A549 treated with Hydrocortisone at 1 μM for 4 hours (cell line): ENCODE results near the gene PDRG1. TPM values are rescaled to one million over a fixed set of nuclear protein-coding genes. Genes with fewer than 3 reads are reported as not detected.

Source experiments
- total RNA-seq: library from RNA; stranded (reverse); fragments of 200-300 nt; extraction: Qiagen RNA extraction; gene quantifications from 5 replicates; pipeline ENCODE4 v1.2.3, GENCODE V29; 2022

PDRG1 gene
- 28.9 to 32.9 TPM (median 30.7 TPM) in 5 replicates for total RNA-seq

DNA sequence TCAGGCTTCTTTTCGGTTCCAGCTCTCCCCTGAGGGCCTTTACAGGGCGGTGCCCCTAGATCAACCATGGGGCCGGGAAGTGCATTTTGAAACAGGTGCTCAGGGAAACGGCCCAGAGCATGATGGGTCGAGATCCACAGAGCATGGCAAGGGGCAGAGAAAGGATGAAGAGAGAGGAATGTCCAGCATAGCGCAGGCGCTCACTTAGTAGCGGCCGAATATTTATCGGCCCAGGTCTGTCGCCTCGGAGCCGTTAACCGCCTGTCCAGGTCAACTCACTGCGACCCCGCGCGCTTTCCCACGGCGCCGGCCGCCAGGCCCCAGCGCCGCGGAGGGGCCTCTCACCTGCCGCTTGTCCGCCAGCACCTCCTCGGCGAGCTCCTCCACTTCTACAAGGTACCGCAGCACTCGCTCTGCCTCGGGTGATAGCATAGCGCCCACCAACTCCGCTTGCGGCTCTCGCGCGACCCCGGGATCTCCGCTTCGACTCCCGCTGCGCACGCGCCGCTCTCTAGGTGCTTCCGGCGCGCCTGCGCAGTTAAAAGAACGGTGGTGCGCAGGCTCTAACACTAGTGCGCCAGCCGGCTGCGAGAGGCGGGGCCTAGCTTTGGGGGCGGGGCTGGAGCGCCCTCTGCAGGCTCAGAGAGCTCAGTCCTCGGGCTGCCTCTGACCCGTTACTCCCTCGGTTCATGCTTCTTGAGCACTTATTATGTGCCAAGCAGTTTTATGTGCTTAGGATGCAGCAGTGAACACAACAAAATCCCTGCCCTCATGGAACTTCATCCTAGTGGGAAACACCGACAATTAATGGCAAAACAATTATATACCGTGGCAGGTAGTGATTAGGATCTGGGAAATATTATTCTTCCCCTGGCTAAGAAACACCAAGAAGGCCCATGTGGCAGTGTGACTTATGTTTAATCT lies at the start of gene PDRG1:
TSS of gene PDRG1 (minus strand) at position 517 of the 924 bp plus-strand sequence. CDS start at position 432, 85 bp downstream.

DNA sequence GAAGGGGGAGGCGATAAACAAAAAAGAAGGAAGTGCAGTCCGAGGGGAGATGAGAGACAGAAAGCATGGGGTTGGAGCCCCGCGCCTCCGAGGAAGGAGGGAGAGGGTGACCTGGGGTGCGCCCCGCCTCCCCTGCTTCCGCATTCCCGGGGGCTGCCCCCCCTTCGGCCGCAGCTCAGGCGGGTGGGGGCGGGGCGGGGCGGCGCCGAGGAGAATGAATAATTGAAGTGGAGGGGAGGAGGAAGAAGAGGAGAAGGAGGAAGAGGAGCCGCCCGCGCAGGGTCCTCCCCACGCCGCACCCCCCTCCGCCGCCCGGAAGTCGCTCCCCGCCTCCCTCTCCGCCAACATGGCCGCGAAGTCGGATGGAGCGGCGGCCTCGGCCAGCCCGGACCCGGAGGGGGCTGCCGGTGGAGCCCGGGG lies 16.0 kb upstream of the PDRG1 start, which contains the start of gene XKR7:
TSS of gene XKR7 (plus strand) at position 322 of the 420 bp plus-strand sequence. CDS start at position 347, 25 bp downstream.

Other genes starting within 250 kb of the PDRG1 start
- 276 to 351 TPM (median 289 TPM) in 5 replicates for gene BCL2L1, start 229.2 kb downstream of the PDRG1 start, total RNA-seq
- gene TPX2, start 212.8 kb downstream of the PDRG1 start, total RNA-seq = 97.7 to 131 TPM (median 102 TPM) in 5 replicates
- gene MYLK2, start 132.7 kb downstream of the PDRG1 start, total RNA-seq = 0.52 to 0.66 TPM (median 0.58 TPM) in 5 replicates
- 0.20 to 0.42 TPM (median 0.39 TPM) in 5 replicates for gene FOXS1, start 106.4 kb downstream of the PDRG1 start, total RNA-seq
- 0.39 to 1.0 TPM (median 0.83 TPM) in 5 replicates for gene DUSP15, start 81.5 kb downstream of the PDRG1 start, total RNA-seq
- gene TTLL9, start 81.4 kb downstream of the PDRG1 start, total RNA-seq = 0.05 to 0.18 TPM (median 0.08 TPM) in 5 replicates
- 0.01 to 0.02 TPM in 2 of 5 replicates, not detected in the others for gene XKR7, start 16.1 kb upstream of the PDRG1 start, total RNA-seq
- gene CCM2L, start 58.4 kb upstream of the PDRG1 start, total RNA-seq = 0.28 to 0.68 TPM (median 0.36 TPM) in 5 replicates
- 0.09 to 0.13 TPM (median 0.11 TPM) in 5 replicates for gene HCK, start 100.2 kb upstream of the PDRG1 start, total RNA-seq
- 33.5 to 41.8 TPM (median 37.5 TPM) in 5 replicates for gene TM9SF4, start 157.7 kb upstream of the PDRG1 start, total RNA-seq